Neural cell (in vitro differentiated cells): ENCODE results near the gene GID4.

Source experiments
- CTCF ChIP-seq: fragments of 450-650 bp; IDR thresholded peaks from 2 replicates; pipeline ENCODE4 v1.5.1; 2014; ENCODE audit warnings: antibody characterized with exemption, mild to moderate bottlenecking, moderate library complexity; ENCODE audit not compliant: poor library complexity, severe bottlenecking
- EP300 ChIP-seq: fragments of 450-650 bp; conservative IDR thresholded peaks from 2 replicates; pipeline ENCODE4 v1.6.1; 2014; ENCODE audit warnings: antibody characterized with exemption, mild to moderate bottlenecking, moderate library complexity; ENCODE audit not compliant: poor library complexity, severe bottlenecking
- EZH2 ChIP-seq: fragments of 200-600, 300-800 bp; shearing (Covaris generic), sonication (generic); IDR thresholded peaks from 2 replicates; pipeline ENCODE4 v1.6.1; 2014; ENCODE audit warnings: antibody characterized with exemption, low read length, borderline replicate concordance, mild to moderate bottlenecking; ENCODE audit not compliant: insufficient read depth, poor library complexity, severe bottlenecking
- RAD21 ChIP-seq: fragments of 450-650 bp; conservative IDR thresholded peaks from 2 replicates; pipeline ENCODE4 v1.6.1; 2014; ENCODE audit warnings: antibody characterized with exemption, mild to moderate bottlenecking, moderate library complexity

- TF ChIP-seq CTCF, result no peak
- TF ChIP-seq EZH2, result no peak
- TF ChIP-seq EP300, result no peak
- no peak for TF ChIP-seq RAD21
These were observed 3.8 kb downstream of the GID4 start for GRCh38 chr17:18042983-18043382.
